ENCODE results near the gene CEL.

The CEL gene

DNA sequence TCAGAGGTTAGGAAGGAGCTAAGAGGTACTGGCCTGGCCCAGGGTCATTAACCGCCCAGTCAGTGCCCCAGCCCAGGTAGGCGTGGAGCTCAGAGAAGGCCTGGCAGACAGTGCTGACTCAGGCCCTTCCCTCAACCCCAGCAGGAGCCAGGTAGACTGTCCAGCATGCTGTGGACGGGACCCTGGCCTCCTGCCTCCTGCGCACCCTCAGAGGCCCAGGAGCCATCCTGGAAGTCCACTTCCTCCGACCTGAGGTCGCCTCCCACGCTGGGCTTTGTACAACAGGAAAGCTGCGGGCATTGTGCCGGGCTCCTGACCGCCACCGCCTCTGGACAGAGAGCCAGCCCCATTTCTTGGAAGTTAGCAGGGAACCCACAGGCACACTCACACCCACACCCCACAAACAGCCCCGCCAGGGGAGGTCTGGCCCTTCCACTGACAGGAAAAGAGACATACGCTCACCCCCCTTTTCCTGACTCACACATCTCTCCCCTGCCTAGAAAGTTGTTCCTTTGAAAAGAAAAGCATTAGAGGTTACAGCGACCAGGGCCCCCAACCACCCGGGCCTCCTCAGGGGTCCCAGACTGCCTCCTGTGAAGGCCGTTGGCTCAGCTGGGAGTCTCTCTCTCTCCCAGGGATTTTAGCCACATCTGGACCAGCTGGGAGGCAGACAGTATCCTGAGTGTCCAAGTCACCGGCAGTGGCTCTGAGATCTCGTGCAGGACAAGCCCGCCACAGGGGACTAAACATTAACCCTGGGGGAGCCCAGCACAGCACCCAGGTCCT, 51.6 kb downstream of the CEL start:
- peak overlapping the region; percentile 36 to 82 for H3K27ac ChIP-seq
- TF ChIP-seq, protein P1, sequence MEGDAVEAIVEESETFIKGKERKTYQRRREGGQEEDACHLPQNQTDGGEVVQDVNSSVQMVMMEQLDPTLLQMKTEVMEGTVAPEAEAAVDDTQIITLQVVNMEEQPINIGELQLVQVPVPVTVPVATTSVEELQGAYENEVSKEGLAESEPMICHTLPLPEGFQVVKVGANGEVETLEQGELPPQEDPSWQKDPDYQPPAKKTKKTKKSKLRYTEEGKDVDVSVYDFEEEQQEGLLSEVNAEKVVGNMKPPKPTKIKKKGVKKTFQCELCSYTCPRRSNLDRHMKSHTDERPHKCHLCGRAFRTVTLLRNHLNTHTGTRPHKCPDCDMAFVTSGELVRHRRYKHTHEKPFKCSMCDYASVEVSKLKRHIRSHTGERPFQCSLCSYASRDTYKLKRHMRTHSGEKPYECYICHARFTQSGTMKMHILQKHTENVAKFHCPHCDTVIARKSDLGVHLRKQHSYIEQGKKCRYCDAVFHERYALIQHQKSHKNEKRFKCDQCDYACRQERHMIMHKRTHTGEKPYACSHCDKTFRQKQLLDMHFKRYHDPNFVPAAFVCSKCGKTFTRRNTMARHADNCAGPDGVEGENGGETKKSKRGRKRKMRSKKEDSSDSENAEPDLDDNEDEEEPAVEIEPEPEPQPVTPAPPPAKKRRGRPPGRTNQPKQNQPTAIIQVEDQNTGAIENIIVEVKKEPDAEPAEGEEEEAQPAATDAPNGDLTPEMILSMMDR (IDR thresholded peaks at IDR 0.05): no peak
- no peak for DNase-seq (ENCODE audit: low spot score)
- H3K4me3 ChIP-seq: peak overlapping the region; percentile 41

DNA sequence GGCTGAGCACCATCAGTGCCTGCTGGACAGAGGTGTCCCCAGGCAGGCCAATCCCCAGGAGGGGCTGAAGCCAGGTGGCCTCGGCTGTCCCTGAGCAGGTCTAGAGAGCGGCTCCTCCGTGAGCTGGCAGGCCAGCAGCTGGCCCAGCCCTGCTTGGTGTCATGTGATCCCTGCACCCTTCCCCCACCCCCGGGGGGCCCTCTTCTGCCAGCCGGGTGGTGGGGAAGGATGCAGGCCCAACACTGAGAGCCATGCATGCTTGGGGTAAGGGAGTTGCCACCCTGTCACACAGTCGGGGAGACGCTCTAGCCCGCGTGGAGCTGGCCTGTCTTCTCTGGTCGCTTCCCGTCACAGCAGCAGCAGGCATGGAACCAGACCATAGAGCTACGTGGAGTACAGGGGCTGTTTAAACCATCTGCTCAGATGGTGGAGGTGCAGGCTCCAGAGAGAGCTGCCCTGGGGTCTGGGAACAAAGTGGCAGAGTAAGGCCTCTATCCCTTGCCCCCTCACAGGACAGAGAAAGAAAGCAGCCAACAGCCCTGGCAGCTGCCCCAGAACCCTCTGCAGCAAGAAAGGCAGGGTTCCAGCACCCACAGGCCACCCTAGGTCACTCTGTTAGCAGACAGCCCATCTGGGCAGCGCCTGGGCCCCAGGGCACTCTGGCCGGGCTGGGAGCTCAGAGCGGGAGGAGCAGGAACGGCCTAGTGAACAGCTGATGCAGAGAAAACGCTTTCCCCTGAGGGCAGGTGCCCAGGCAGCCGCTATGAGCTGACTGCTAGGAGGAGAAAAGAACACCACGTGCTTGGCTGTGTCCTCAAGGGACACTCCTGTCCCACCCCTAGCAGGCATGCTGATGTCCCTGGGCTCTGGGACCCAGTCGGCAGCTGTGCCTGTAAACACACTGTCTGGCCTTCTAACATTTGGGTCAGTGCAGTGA, 52.4 kb downstream of the CEL start:
- TF ChIP-seq, protein P1 (IDR thresholded peaks at IDR 0.05): no peak

DNA sequence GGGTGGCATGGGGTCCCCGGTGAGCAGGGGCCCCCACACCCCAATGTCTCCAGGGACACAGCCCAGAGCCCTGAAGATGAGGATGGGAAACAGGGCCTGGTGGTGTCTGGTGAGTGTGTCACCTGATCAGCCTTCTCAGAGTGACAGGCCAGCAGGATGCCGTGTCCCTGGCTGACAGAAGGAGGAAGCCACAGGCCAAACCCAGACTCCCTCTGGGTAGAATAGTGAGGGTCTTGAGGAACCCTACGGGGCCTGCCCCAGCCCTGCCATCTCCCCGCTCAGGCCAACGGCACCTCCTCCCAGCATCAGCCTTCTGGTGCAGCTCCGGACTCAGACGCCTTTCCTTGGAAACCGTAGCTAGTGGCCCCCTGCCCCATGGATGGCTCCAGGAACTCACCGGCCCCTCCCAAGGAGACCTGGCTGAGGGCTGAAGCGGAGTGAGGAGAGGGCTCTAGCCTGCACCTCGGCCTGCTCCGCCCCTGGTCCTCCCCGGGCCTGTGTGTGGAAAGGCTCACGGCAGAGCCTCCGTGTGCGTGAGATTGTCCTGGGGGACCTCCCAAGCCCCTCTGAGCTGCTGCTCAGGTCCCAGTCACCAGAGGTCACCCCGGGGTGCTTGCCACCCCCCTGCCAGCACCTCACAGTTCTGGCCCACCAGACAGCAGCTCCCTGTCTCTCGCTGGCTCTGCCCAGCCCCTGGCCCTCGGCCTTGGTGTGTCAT, 53.3 kb downstream of the CEL start:
- Histone ChIP-seq H3K27ac (peak overlapping the region in 1 of 2 donors; percentile 82), H3K4me3 (peak overlapping the region; percentile 32)
- TF ChIP-seq, protein P1 (IDR thresholded peaks at IDR 0.05): no peak
- no peak for DNase-seq (ENCODE audit: low spot score)

More for the DNA sequence above, 52.4 kb downstream of the CEL start:
- Histone ChIP-seq H3K27ac (peak overlapping the region; percentile 36 to 82), H3K4me3 (peak overlapping the region; percentile 41)
- no peak for DNase-seq (ENCODE audit: low spot score)

DNA sequence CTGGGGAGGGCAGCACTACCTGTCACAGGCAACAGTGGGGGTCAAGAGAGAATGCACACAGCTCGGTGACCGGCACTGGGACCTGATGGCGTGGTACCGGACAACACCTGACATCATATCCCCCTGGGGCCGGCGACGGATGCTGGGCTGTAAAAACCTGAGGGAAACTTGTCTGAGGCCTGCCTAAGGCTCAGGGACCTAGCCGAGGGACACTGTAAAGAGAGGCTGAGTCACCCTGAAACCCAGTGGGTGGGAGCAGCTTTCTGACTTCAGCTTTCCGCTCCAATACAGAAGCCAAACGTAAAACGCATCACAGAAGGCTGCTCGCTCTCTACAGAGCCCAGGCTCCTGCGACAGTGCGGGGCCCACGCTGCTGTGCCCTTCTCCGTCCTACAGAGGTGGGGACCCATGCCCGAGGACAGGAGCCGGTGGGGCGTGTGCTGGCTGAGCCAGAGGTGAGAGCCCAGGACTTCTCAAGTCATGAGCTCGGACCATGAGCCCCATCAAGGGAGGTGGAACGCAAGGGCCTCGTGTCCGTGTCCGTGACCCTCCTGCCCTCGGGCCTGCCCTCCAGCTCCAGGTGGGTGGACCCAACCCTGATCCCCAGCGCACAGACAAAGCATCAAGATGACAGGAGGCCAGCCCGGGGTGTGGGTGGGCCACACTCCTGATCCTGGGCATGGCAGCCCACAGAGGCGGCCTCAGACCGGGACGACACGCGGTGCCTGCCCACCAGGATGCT, 54.0 kb downstream of the CEL start:
- DNase-seq (ENCODE audit: low spot score): no peak
- TF ChIP-seq, protein P1 (IDR thresholded peaks at IDR 0.05): no peak
- Histone ChIP-seq H3K27ac (peak overlapping the region in 1 of 2 donors; percentile 82), H3K4me3 (no peak overlapping the region)

DNA sequence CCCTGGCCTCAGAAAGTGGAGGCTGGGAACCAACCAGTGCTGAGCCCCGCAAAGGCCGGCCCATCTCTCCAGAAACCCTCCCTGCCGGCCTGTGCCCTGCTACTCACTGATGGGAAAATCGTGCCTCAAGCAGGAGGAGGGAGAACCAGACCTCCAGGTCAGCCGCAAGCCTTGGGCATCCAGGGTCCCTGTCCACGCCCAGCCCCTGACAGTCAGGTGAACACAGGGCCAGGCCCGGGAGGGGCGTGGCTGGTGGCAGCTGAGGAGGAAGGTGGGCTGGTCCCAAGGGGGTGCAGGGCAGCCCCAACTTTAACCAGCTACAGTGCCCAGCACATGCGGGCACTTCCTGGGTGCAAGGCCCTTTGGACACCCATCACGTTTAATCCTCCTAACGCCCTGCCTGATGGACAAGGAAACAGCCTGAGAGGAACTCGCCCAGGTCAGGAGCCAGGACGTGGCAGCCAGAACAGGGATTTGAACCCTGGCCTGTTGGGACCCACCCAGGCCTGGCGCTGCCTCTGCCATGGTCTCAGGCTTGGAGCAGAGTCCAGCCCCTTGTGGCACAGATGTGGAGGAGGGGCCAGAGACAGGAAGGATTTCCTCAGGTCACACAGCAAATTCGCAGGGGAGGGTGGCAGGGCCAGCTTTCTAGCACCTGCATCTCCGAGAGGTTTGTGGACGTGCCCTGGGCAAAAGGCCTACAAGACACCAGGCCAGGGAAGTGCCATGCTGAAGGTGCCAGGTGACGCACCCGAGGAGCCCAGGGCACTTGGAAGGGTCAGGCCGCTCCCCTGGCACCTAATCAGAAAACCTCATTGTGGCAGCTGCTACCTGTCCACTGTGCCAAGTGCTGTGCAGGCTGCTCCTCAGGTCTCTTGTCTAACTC, 54.8 kb downstream of the CEL start:
- DNase-seq (ENCODE audit: low spot score): no peak
- H3K27ac ChIP-seq: no peak overlapping the region
- TF ChIP-seq, protein P1 (IDR thresholded peaks at IDR 0.05): no peak
- H3K4me3 ChIP-seq: no peak overlapping the region
